BE2C (cell line): ENCODE measurements around the gene BTN2A1.

ENCODE experiments used
- DNase-seq: peaks from one replicate; pipeline ENCODE4 v3.0.0-alpha.2; 2020
- H3K27me3 ChIP-seq: fragments of 250-450 bp; sonication (Bioruptor Pico); 2 replicates; pipeline ENCODE4 v1.5.1; 2020; ENCODE audit warnings: mild to moderate bottlenecking
- H3K36me3 ChIP-seq: fragments of 250-450 bp; sonication (Bioruptor Pico); 2 replicates; pipeline ENCODE4 v1.5.1; 2020; ENCODE audit warnings: mild to moderate bottlenecking
- H3K4me1 ChIP-seq: fragments of 250-450 bp; sonication (Bioruptor Pico); 2 replicates; pipeline ENCODE4 v1.5.1; 2020
- H3K4me3 ChIP-seq: 2 replicates; pipeline ENCODE4 v1.5.1; 2011; ENCODE audit warnings: low read depth, low read length
- H3K9me3 ChIP-seq: fragments of 250-450 bp; sonication (Bioruptor Pico); 2 replicates; pipeline ENCODE4 v1.5.1; 2020
- CTCF ChIP-seq: IDR thresholded peaks from 2 replicates; pipeline ENCODE4 v1.5.1; 2012; ENCODE audit warnings: mild to moderate bottlenecking, low read depth, low read length

The BTN2A1 gene

GRCh38 chr6:26478985-26479278 lies 21.2 kb downstream of the BTN2A1 start:
- no peaks in the 10 kb centered on the region for H3K27me3 ChIP-seq
- no peak overlapping the region for H3K4me3 ChIP-seq
- H3K9me3 ChIP-seq, result no peaks in the 10 kb centered on the region; the same call in 1 of the 2 replicates
- TF ChIP-seq CTCF, result no peak
- H3K36me3 ChIP-seq, result no peaks in the 10 kb centered on the region
- no peak for DNase-seq
- peaks cover 6% of the 10 kb centered on the region; the same call in 1 of the 2 replicates for H3K4me1 ChIP-seq

GRCh38 chr6:26482338-26482737 lies 24.6 kb downstream of the BTN2A1 start:
- no peak for DNase-seq

GRCh38 chr6:26483727-26484126 lies 26.0 kb downstream of the BTN2A1 start:
- no peak for TF ChIP-seq CTCF
- H3K4me1 ChIP-seq, result no peaks in the 10 kb centered on the region
- H3K4me3 ChIP-seq, result no peak overlapping the region
- H3K27me3 ChIP-seq, result no peaks in the 10 kb centered on the region
- H3K36me3 ChIP-seq, result no peaks in the 10 kb centered on the region
- no peaks in the 10 kb centered on the region for H3K9me3 ChIP-seq
- no peak for DNase-seq

More at GRCh38 chr6:26482338-26482737, 24.6 kb downstream of the BTN2A1 start:
- H3K27me3 ChIP-seq, result no peaks in the 10 kb centered on the region
- no peaks in the 10 kb centered on the region for H3K9me3 ChIP-seq
- no peaks in the 10 kb centered on the region; the same call in 1 of the 2 replicates for H3K4me1 ChIP-seq
- H3K36me3 ChIP-seq, result no peaks in the 10 kb centered on the region
- no peak overlapping the region for H3K4me3 ChIP-seq
- no peak for TF ChIP-seq CTCF

- Histone ChIP-seq H3K4me3 (no peak overlapping the region), H3K4me1 (no peaks in the 10 kb centered on the region), H3K36me3 (no peaks in the 10 kb centered on the region), H3K9me3 (no peaks in the 10 kb centered on the region), H3K27me3 (no peaks in the 10 kb centered on the region)
- no peak for DNase-seq
- TF ChIP-seq CTCF, result no peak
Observed at GRCh38 chr6:26484161-26484560, 26.4 kb downstream of the BTN2A1 start.

- no peaks in the 10 kb centered on the region for H3K4me1 ChIP-seq
- no peak for TF ChIP-seq CTCF
- no peaks in the 10 kb centered on the region for H3K36me3 ChIP-seq
- no peaks in the 10 kb centered on the region for H3K9me3 ChIP-seq
- H3K27me3 ChIP-seq, result no peaks in the 10 kb centered on the region
- no peak for DNase-seq
- H3K4me3 ChIP-seq, result no peak overlapping the region
Observed at GRCh38 chr6:26485112-26485780, 27.5 kb downstream of the BTN2A1 start.

- no peaks in the 10 kb centered on the region for H3K9me3 ChIP-seq
- H3K36me3 ChIP-seq, result no peaks in the 10 kb centered on the region
- TF ChIP-seq CTCF, result no peak
- H3K4me1 ChIP-seq, result no peaks in the 10 kb centered on the region
- DNase-seq, result no peak
- H3K4me3 ChIP-seq, result no peak overlapping the region
- H3K27me3 ChIP-seq, result no peaks in the 10 kb centered on the region
Observed at GRCh38 chr6:26486358-26486757, 28.6 kb downstream of the BTN2A1 start.
